Measurements from ENCODE around the gene FGF8.

GRCh38 chr10:101775273-101776160 lies at the start of gene FGF8:
- TF ChIP-seq CTCF (IDR thresholded peaks at IDR 0.05) (no peak), POLR2A (IDR thresholded peaks at IDR 0.05) (no peak), EP300 (IDR thresholded peaks at IDR 0.05) (no peak)

Measured in tibial nerve (tissue), 4 donors.